ENCODE data around the gene NBEA. TPM values are rescaled to one million over a fixed set of nuclear protein-coding genes. Genes with fewer than 3 reads are reported as not detected.

NBEA gene
- total RNA-seq, 3 donors from 2014 or later: 3.5 to 27.2 (median 5.2) TPM

- Histone ChIP-seq H3K9me3 (no peaks in the 10 kb centered on the region), H3K36me3 (ENCODE audit: low read depth) (no peaks in the 10 kb centered on the region), H3K4me3 (no peak overlapping the region), H3K4me1 (ENCODE audit: low read depth) (no peaks in the 10 kb centered on the region)
- no peak for TF ChIP-seq CTCF (IDR thresholded peaks at IDR 0.05)
- ATAC-seq (no peak), DNase-seq (no peak)
- intact Hi-C loops (cut with DNase I, micrococcal nuclease): no loop called here
Observed at GRCh38 chr13:35567406-35567980, 625.4 kb downstream of the NBEA start.

- DNase-seq (no peak), ATAC-seq (no peak)
- Histone ChIP-seq H3K4me1 (ENCODE audit: low read depth) (no peaks in the 10 kb centered on the region), H3K4me3 (no peak overlapping the region), H3K9me3 (no peaks in the 10 kb centered on the region), H3K36me3 (ENCODE audit: low read depth) (no peaks in the 10 kb centered on the region)
- intact Hi-C loops (cut with DNase I, micrococcal nuclease): no loop called here
- no peak for TF ChIP-seq CTCF (IDR thresholded peaks at IDR 0.05)
Observed at GRCh38 chr13:35573639-35574038, 631.6 kb downstream of the NBEA start.

DNA sequence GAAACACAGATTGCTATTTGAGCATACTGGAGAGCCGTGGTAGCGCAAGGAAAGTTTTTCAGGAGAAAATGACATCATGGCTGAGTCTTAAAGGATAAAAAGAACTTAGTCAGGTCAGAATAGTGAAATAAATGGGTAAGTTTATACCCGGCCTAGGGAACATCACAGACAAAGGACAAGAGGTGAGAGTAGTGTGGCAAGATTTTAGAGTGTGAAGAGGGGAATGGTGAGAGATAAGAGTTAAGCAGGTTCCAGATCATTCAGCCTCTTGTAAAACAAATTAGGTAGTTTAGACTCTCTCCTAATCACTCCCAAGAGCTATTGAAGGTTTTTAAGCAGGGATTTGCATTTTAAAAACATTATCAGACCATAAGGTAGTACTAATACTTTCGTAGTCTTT lies 650.4 kb downstream of the NBEA start:
- Histone ChIP-seq H3K4me1 (ENCODE audit: low read depth) (no peaks in the 10 kb centered on the region), H3K4me3 (no peak overlapping the region), H3K36me3 (ENCODE audit: low read depth) (no peaks in the 10 kb centered on the region), H3K9me3 (no peaks in the 10 kb centered on the region)
- ATAC-seq: no peak
- no peak for DNase-seq
- TF ChIP-seq CTCF (IDR thresholded peaks at IDR 0.05): no peak
- intact Hi-C loops (cut with DNase I, micrococcal nuclease): no loop called here

GRCh38 chr13:35593651-35594050 lies 651.6 kb downstream of the NBEA start:
- intact Hi-C loops (cut with DNase I, micrococcal nuclease): no loop called here
- H3K4me3 ChIP-seq: no peak overlapping the region
- no peak for DNase-seq
- no peak for ATAC-seq
- no peak for TF ChIP-seq CTCF (IDR thresholded peaks at IDR 0.05)
- H3K9me3 ChIP-seq: no peaks in the 10 kb centered on the region
- no peaks in the 10 kb centered on the region for H3K36me3 ChIP-seq (ENCODE audit: low read depth)
- H3K4me1 ChIP-seq (ENCODE audit: low read depth): no peaks in the 10 kb centered on the region

- ATAC-seq (no peak), DNase-seq (no peak)
- no peak overlapping the region for H3K4me3 ChIP-seq
- intact Hi-C loops (cut with DNase I, micrococcal nuclease): no loop called here
- TF ChIP-seq CTCF (IDR thresholded peaks at IDR 0.05): no peak
- H3K4me1 ChIP-seq (ENCODE audit: low read depth): no peaks in the 10 kb centered on the region
- no peaks in the 10 kb centered on the region for H3K36me3 ChIP-seq (ENCODE audit: low read depth)
- H3K9me3 ChIP-seq: no peaks in the 10 kb centered on the region
Observed at GRCh38 chr13:35594096-35594495, 652.0 kb downstream of the NBEA start.

- no peaks in the 10 kb centered on the region for H3K36me3 ChIP-seq (ENCODE audit: low read depth)
- no peak overlapping the region for H3K4me3 ChIP-seq
- intact Hi-C loops (cut with DNase I, micrococcal nuclease): no loop called here
- H3K9me3 ChIP-seq: no peaks in the 10 kb centered on the region
- no peak for TF ChIP-seq CTCF (IDR thresholded peaks at IDR 0.05)
- DNase-seq: no peak
- no peak for ATAC-seq
- H3K4me1 ChIP-seq (ENCODE audit: low read depth): no peaks in the 10 kb centered on the region
Observed at GRCh38 chr13:35595181-35595580, 653.1 kb downstream of the NBEA start.
